ENCODE data around the gene MRPL58.
A peak's percentile ranks its signal among the peaks of the same experiment; 100 is the strongest.

DNA sequence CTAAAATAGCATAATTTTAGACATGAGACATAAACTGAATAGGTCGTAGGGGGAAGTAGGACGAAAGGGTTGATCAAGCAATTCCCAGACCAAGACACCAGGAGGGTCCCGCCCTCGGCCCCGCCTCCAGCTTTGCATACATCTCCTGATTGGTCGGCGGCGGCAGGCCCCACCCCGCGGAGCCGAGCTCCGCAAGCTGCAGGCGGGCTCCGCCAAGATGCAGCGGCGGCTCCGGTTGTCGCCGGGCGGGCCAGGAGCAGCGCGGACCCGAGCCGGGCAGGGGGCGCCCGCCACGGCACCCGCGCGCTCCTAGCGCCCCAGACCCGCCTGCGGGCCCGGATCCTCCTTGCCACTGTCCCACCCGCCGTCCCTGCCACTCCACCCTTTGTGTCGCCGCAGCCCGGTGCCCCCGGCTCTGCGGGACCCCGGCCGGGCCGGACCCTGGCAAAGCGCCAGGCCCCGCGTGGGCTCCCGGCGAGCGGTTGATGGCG lies 25.0 kb upstream of the MRPL58 start, which contains the start of gene CDR2L:
- TF ChIP-seq, protein P1, sequence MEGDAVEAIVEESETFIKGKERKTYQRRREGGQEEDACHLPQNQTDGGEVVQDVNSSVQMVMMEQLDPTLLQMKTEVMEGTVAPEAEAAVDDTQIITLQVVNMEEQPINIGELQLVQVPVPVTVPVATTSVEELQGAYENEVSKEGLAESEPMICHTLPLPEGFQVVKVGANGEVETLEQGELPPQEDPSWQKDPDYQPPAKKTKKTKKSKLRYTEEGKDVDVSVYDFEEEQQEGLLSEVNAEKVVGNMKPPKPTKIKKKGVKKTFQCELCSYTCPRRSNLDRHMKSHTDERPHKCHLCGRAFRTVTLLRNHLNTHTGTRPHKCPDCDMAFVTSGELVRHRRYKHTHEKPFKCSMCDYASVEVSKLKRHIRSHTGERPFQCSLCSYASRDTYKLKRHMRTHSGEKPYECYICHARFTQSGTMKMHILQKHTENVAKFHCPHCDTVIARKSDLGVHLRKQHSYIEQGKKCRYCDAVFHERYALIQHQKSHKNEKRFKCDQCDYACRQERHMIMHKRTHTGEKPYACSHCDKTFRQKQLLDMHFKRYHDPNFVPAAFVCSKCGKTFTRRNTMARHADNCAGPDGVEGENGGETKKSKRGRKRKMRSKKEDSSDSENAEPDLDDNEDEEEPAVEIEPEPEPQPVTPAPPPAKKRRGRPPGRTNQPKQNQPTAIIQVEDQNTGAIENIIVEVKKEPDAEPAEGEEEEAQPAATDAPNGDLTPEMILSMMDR (IDR thresholded peaks at IDR 0.05) = peak in 1 of 3 experiments; percentile 8
- peak; percentile 54 for TF ChIP-seq POLR2A (IDR thresholded peaks at IDR 0.05)

Data from testis (tissue), 2 donors.